GM12878 (cell line): Measurements from ENCODE around the gene FXN. TPM values are rescaled to one million over a fixed set of nuclear protein-coding genes. Genes with fewer than 3 reads are reported as not detected.

Experiments used
- ATAC-seq: fragments of 200-7000 bp; cut with Tn5 transposase; 3 replicates; pipeline ENCODE4 v1.9.1; 2020; ENCODE audit warnings: mild to moderate bottlenecking, moderate library complexity
- BruUV-seq: library from RNA; stranded (reverse); fragments of 400-500 nt; replicated peaks from 2 replicates; lab custom pipeline; 2021; lab: Mats Ljungman, UMichigan
- CTCF ChIA-PET: fragments of 300-600 bp; sonication (Branson Sonifier 250); formaldehyde crosslinking; extraction: SDS; loops from one replicate; lab custom pipeline; 2021; ENCODE audit warnings: inconsistent platforms; lab: Yijun Ruan, JAX
- POLR2A ChIA-PET: fragments of 350-600 bp; formaldehyde crosslinking; extraction: SDS; loops from one replicate; lab custom pipeline; 2021; ENCODE audit warnings: inconsistent platforms; lab: Charles Lee
- RAD21 ChIA-PET: fragments of 300-600 bp; sonication (Branson Sonifier 250); formaldehyde crosslinking; loops from one replicate; lab custom pipeline; 2023; ENCODE audit warnings: antibody characterized with exemption; ENCODE audit not compliant: unreplicated experiment; lab: Charles Lee
- SMC1A ChIA-PET: fragments of 300-600 bp; sonication (Branson Sonifier 250); formaldehyde crosslinking; loops from one replicate; lab custom pipeline; 2023; ENCODE audit not compliant: unreplicated experiment, uncharacterized antibody; lab: Charles Lee
- DNase-seq: peaks from one replicate; pipeline ENCODE4 v3.0.0-alpha.2; 2011; ENCODE audit warnings: low read depth, low spot score
- FAIRE-seq: peaks from 3 replicates; lab custom pipeline; 2011; peaks lifted over from hg19 to GRCh38; lab: Jason Lieb, UNC
- H2AFZ ChIP-seq: 2 replicates; pipeline ENCODE4 v1.6.0; 2011; ENCODE audit warnings: low read depth, low read length, control low read depth; ENCODE audit not compliant: control insufficient read depth
- H3K27ac ChIP-seq: 2 replicates; pipeline ENCODE4 v1.5.1; 2011; ENCODE audit warnings: control low read depth; ENCODE audit not compliant: control insufficient read depth, insufficient read depth
- H3K27me3 ChIP-seq, 2 experiments: replicated peaks in 1 of 2; 2 replicates each; pipeline versions ENCODE4 v1.6.0 to v1.6.1; 2011; ENCODE audit warnings: low read length in 1 of 2; ENCODE audit not compliant: control insufficient read depth in 2 of 2, insufficient read depth in 2 of 2
- H3K36me3 ChIP-seq, 2 experiments: 2 replicates each; pipeline ENCODE4 v1.5.1; 2011; ENCODE audit warnings: low read length in 1 of 2; ENCODE audit not compliant: control insufficient read depth in 2 of 2, insufficient read depth in 2 of 2
- H3K4me1 ChIP-seq: 2 replicates; pipeline ENCODE4 v1.6.1; 2011; ENCODE audit warnings: mild to moderate bottlenecking, low read length, moderate library complexity, mixed read lengths; ENCODE audit not compliant: control insufficient read depth, insufficient read depth
- H3K4me2 ChIP-seq: 2 replicates; pipeline ENCODE4 v1.6.0; 2011; ENCODE audit warnings: control low read depth; ENCODE audit not compliant: control insufficient read depth, insufficient read depth
- H3K4me3 ChIP-seq: fragments of 200-600 bp; sonication (generic); 2 replicates; pipeline ENCODE4 v1.5.1; 2016
- H3K79me2 ChIP-seq: 2 replicates; pipeline ENCODE4 v1.6.0; 2011; ENCODE audit warnings: low read length; ENCODE audit not compliant: control insufficient read depth, insufficient read depth
- H3K9ac ChIP-seq: 2 replicates; pipeline ENCODE4 v1.8.0; 2011; ENCODE audit warnings: low read length, control low read depth, mixed read lengths; ENCODE audit not compliant: control insufficient read depth, insufficient read depth
- H3K9me3 ChIP-seq: replicated peaks from 3 replicates; pipeline ENCODE4 v1.5.1; 2011; ENCODE audit warnings: mild to moderate bottlenecking, low read length; ENCODE audit not compliant: control insufficient read depth, insufficient read depth
- H4K20me1 ChIP-seq: 2 replicates; pipeline ENCODE4 v1.6.0; 2011; ENCODE audit not compliant: control insufficient read depth, insufficient read depth
- BCL11A ChIP-seq: IDR thresholded peaks from 2 replicates; pipeline ENCODE4 v1.6.1; 2011; ENCODE audit warnings: low read depth, low read length
- BMI1 ChIP-seq: fragments of 450-650 bp; IDR thresholded peaks from 2 replicates; pipeline ENCODE4 v1.6.1; 2016; ENCODE audit warnings: mild to moderate bottlenecking, moderate library complexity, borderline replicate concordance
- FOXK2 ChIP-seq: fragments of 450-650 bp; IDR thresholded peaks from 2 replicates; pipeline ENCODE4 v1.6.1; 2017; ENCODE audit warnings: mild to moderate bottlenecking, moderate library complexity
- IRF4 ChIP-seq: IDR thresholded peaks from 2 replicates; pipeline ENCODE4 v1.6.1; 2011; ENCODE audit warnings: low read depth, low read length
- KAT2A ChIP-seq: conservative IDR thresholded peaks from 2 replicates; pipeline ENCODE4 v1.6.1; 2011; ENCODE audit warnings: low read depth, low read length; ENCODE audit not compliant: control insufficient read depth
- MTA2 ChIP-seq: fragments of 450-650 bp; IDR thresholded peaks from 2 replicates; pipeline ENCODE4 v1.6.1; 2016; ENCODE audit warnings: low read depth, mild to moderate bottlenecking, moderate library complexity
- MYC ChIP-seq: IDR thresholded peaks from 2 replicates; pipeline ENCODE4 v1.6.1; 2011; ENCODE audit warnings: mild to moderate bottlenecking, low read length, moderate library complexity, inconsistent platforms; ENCODE audit not compliant: insufficient read depth, insufficient replicate concordance, insufficient read length, severe bottlenecking
- PML ChIP-seq: IDR thresholded peaks from 2 replicates; pipeline ENCODE4 v1.6.1; 2012; ENCODE audit warnings: low read length, inconsistent platforms
- POLR2AphosphoS2 ChIP-seq: IDR thresholded peaks from 2 replicates; pipeline ENCODE4 v1.6.1; 2011; ENCODE audit warnings: low read depth, mild to moderate bottlenecking, low read length, improper control_type of control experiment, moderate library complexity
- PRDM15 ChIP-seq: fragments of 450-650 bp; formaldehyde crosslinking; IDR thresholded peaks from 2 replicates; pipeline ENCODE4 v1.4.0; 2020; ENCODE audit warnings: mild to moderate bottlenecking, moderate library complexity
- SIX5 ChIP-seq: IDR thresholded peaks from 2 replicates; pipeline ENCODE4 v1.6.1; 2011; ENCODE audit warnings: mild to moderate bottlenecking, low read depth, low read length, moderate library complexity; ENCODE audit not compliant: severe bottlenecking
- SMC3 ChIP-seq: IDR thresholded peaks from 2 replicates; pipeline ENCODE4 v1.6.1; 2011; ENCODE audit warnings: low read length, improper control_type of control experiment, borderline replicate concordance
- TBL1XR1 ChIP-seq: IDR thresholded peaks from 2 replicates; pipeline ENCODE4 v1.6.1; 2012; ENCODE audit warnings: low read depth, low read length, improper control_type of control experiment
- WGBS: methylation state at CpG from one replicate; pipeline ENCODE4 v1.1.6; 2016; ENCODE audit warnings: low lambda C conversion rate; ENCODE audit not compliant: insufficient replicate concordance, insufficient coverage; ENCODE audit errors: missing lambda C conversion rate; 5-methylcytosine and 5-hydroxymethylcytosine counted together
- in situ Hi-C: fragments of 300-500 bp; cut with MboI; formaldehyde crosslinking; loops from 9 replicates; pipeline ENCODE4 v1.14.3; 2018; ENCODE audit warnings: mixed read lengths
- intact Hi-C: fragments of 100-400 bp; cut with micrococcal nuclease; formaldehyde crosslinking; loops from one replicate; pipeline ENCODE4 v1.14.2; 2022; ENCODE audit not compliant: unreplicated experiment
- polyA plus RNA-seq, 11 experiments: library from polyadenylated mRNA; depleted of rRNA in 4 of 11; unstranded in 6 of 11; stranded (reverse) in 5 of 11; fragments of >200 nt; fragmentation: Nextera tagmentation in 4 of 11; fragmentation: Illumina TruSeq in 1 of 11; extraction: Ambion mirVana in 4 of 11; extraction: Trizol in 1 of 11; gene quantifications; 1 replicate in 1 of 11; 2 replicates in 10 of 11; pipeline versions ENCODE4 v1.2.1 to v1.2.3, GENCODE V29; 2011 to 2016; ENCODE audit warnings: inconsistent platforms in 2 of 11, missing spikeins in 2 of 11, low read depth in 1 of 11
- total RNA-seq, 4 experiments: library from RNA; depleted of rRNA in 3 of 4; stranded (reverse); fragments of >200 nt in 3 of 4; fragmentation: Illumina TruSeq in 1 of 4; extraction: Trizol in 1 of 4; gene quantifications; 2 replicates each; pipeline versions ENCODE4 v1.2.1 to v1.2.3, GENCODE V29; 2013 to 2021
- TF ChIP-seq, protein P1 (sequence below): IDR thresholded peaks from 2 replicates; pipeline ENCODE4 v1.6.1; 2012; ENCODE audit warnings: low read depth, low read length, improper control_type of control experiment
- TF ChIP-seq, protein P2 (sequence below): fragments of 450-650 bp; IDR thresholded peaks from 2 replicates; pipeline ENCODE4 v1.6.1; 2017; ENCODE audit warnings: low read depth, mild to moderate bottlenecking, moderate library complexity
- TF ChIP-seq, protein P3 (sequence below): fragments of 450-650 bp; IDR thresholded peaks from 2 replicates; pipeline ENCODE4 v1.6.1; 2017; ENCODE audit warnings: borderline replicate concordance

The FXN gene
- total and polyA plus RNA-seq, 10 of the 15 experiments (the other 5 are each of a cell fraction or from before 2014, with no cell fraction given): 7.3 to 78.0 (median 23.2) TPM

GRCh38 chr9:69109152-69109551 lies 73.6 kb downstream of the FXN start:
- in situ Hi-C loops (no loop called here), intact Hi-C loops (no loop called here)
- ATAC-seq (no peak), FAIRE-seq (no peak), DNase-seq (no peak)
- H3K4me3 ChIP-seq: no peak overlapping the region
- POLR2A ChIA-PET: no interaction called here
- no peaks in the 10 kb centered on the region for H4K20me1 ChIP-seq
- WGBS: 52% methylated on average over 4 of the region's 4 CpGs
- no peaks in the 10 kb centered on the region for H3K79me2 ChIP-seq
- no peaks in the 10 kb centered on the region for H3K36me3 ChIP-seq
- no peak overlapping the region for H3K4me2 ChIP-seq
- H3K9me3 ChIP-seq: no peaks in the 10 kb centered on the region
- no peak overlapping the region for H2AFZ ChIP-seq
- SMC1A ChIA-PET: no interaction called here
- H3K27ac ChIP-seq: no peak overlapping the region
- RAD21 ChIA-PET: no interaction called here
- H3K9ac ChIP-seq: no peak overlapping the region
- no TSS peak for BruUV-seq
- no peaks in the 10 kb centered on the region for H3K27me3 ChIP-seq
- no peaks in the 10 kb centered on the region for H3K4me1 ChIP-seq
- CTCF ChIA-PET: no interaction called here
- TF ChIP-seq SMC3: no peak
- TF ChIP-seq PRDM15 (CRISPR knock-in tag): no peak
- TF ChIP-seq POLR2AphosphoS2: no peak
- TF ChIP-seq, protein P1, sequence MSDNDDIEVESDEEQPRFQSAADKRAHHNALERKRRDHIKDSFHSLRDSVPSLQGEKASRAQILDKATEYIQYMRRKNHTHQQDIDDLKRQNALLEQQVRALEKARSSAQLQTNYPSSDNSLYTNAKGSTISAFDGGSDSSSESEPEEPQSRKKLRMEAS: no peak
- TF ChIP-seq PML: no peak
- TF ChIP-seq TBL1XR1: no peak
- no peak for TF ChIP-seq FOXK2
- TF ChIP-seq, protein P2, sequence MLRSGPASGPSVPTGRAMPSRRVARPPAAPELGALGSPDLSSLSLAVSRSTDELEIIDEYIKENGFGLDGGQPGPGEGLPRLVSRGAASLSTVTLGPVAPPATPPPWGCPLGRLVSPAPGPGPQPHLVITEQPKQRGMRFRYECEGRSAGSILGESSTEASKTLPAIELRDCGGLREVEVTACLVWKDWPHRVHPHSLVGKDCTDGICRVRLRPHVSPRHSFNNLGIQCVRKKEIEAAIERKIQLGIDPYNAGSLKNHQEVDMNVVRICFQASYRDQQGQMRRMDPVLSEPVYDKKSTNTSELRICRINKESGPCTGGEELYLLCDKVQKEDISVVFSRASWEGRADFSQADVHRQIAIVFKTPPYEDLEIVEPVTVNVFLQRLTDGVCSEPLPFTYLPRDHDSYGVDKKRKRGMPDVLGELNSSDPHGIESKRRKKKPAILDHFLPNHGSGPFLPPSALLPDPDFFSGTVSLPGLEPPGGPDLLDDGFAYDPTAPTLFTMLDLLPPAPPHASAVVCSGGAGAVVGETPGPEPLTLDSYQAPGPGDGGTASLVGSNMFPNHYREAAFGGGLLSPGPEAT: no peak
- TF ChIP-seq, protein P3, sequence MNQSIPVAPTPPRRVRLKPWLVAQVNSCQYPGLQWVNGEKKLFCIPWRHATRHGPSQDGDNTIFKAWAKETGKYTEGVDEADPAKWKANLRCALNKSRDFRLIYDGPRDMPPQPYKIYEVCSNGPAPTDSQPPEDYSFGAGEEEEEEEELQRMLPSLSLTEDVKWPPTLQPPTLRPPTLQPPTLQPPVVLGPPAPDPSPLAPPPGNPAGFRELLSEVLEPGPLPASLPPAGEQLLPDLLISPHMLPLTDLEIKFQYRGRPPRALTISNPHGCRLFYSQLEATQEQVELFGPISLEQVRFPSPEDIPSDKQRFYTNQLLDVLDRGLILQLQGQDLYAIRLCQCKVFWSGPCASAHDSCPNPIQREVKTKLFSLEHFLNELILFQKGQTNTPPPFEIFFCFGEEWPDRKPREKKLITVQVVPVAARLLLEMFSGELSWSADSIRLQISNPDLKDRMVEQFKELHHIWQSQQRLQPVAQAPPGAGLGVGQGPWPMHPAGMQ: no peak
- TF ChIP-seq BMI1: no peak
- no peak for TF ChIP-seq SIX5
- TF ChIP-seq IRF4: no peak
- TF ChIP-seq BCL11A: no peak
- no peak for TF ChIP-seq MTA2
- no peak for TF ChIP-seq KAT2A
- TF ChIP-seq MYC: no peak
